ENCODE results near the gene CA10.

CA10 gene

GRCh38 chr17:52147431-52147830, 11.1 kb downstream of the CA10 start:
- DNase-seq (ENCODE audit: low spot score) = no peak

- DNase-seq (ENCODE audit: low spot score) = no peak
Measured at GRCh38 chr17:52145476-52145875, 13.0 kb downstream of the CA10 start.

GRCh38 chr17:52143542-52143941, 15.0 kb downstream of the CA10 start:
- DNase-seq (ENCODE audit: low spot score) = no peak

- no peak for DNase-seq (ENCODE audit: low spot score)
Measured at GRCh38 chr17:52140601-52141000, 17.9 kb downstream of the CA10 start.

GRCh38 chr17:52138752-52139151, 19.8 kb downstream of the CA10 start:
- no peak for DNase-seq (ENCODE audit: low spot score)

GRCh38 chr17:52138350-52138749, 20.2 kb downstream of the CA10 start:
- DNase-seq (ENCODE audit: low spot score) = no peak

GRCh38 chr17:52136166-52136565, 22.3 kb downstream of the CA10 start:
- no peak for DNase-seq (ENCODE audit: low spot score)

GRCh38 chr17:52134641-52135040, 23.9 kb downstream of the CA10 start:
- DNase-seq (ENCODE audit: low spot score) = no peak

- DNase-seq (ENCODE audit: low spot score) = no peak
Measured at GRCh38 chr17:52128721-52129120, 29.8 kb downstream of the CA10 start.

- no peak for DNase-seq (ENCODE audit: low spot score)
Measured at GRCh38 chr17:52124993-52125392, 33.5 kb downstream of the CA10 start.

- DNase-seq (ENCODE audit: low spot score) = no peak
Measured at GRCh38 chr17:52124561-52124960, 34.0 kb downstream of the CA10 start.

- no peak for DNase-seq (ENCODE audit: low spot score)
Measured at GRCh38 chr17:52120465-52120864, 38.0 kb downstream of the CA10 start.

GRCh38 chr17:52110923-52111581, 47.5 kb downstream of the CA10 start:
- no peak for DNase-seq (ENCODE audit: low spot score)

- DNase-seq (ENCODE audit: low spot score) = peak; percentile 63
Measured at GRCh38 chr17:52106638-52107261, 51.8 kb downstream of the CA10 start.

- DNase-seq (ENCODE audit: low spot score) = no peak
Measured at GRCh38 chr17:52106072-52106471, 52.4 kb downstream of the CA10 start.

- no peak for DNase-seq (ENCODE audit: low spot score)
Measured at GRCh38 chr17:52105591-52105990, 52.9 kb downstream of the CA10 start.

- no peak for DNase-seq (ENCODE audit: low spot score)
Measured at GRCh38 chr17:52096056-52096455, 62.5 kb downstream of the CA10 start.

- DNase-seq (ENCODE audit: low spot score) = no peak
Measured at GRCh38 chr17:52084176-52084575, 74.3 kb downstream of the CA10 start.

- no peak for DNase-seq (ENCODE audit: low spot score)
Measured at GRCh38 chr17:52079496-52079895, 79.0 kb downstream of the CA10 start.

GRCh38 chr17:52071712-52072111, 86.8 kb downstream of the CA10 start:
- DNase-seq (ENCODE audit: low spot score) = no peak

GRCh38 chr17:52064791-52065211, 93.7 kb downstream of the CA10 start:
- no peak for DNase-seq (ENCODE audit: low spot score)

- no peak for DNase-seq (ENCODE audit: low spot score)
Measured at GRCh38 chr17:52049496-52049895, 109.0 kb downstream of the CA10 start.

GRCh38 chr17:52049051-52049450, 109.5 kb downstream of the CA10 start:
- DNase-seq (ENCODE audit: low spot score) = no peak

All from iPS-NIHi11 (cell line).